ENCODE measurements around the gene MARCHF11.

Gene MARCHF11

GRCh38 chr5:16108418-16108817 is 71.2 kb downstream of the MARCHF11 start:
- no peak for DNase-seq

GRCh38 chr5:16104961-16105360 is 74.6 kb downstream of the MARCHF11 start:
- H3K4me1 ChIP-seq (ENCODE audit: low read length) = peaks cover 3% of the 10 kb centered on the region; the same call in 1 of the 2 replicates
- no peaks in the 10 kb centered on the region for H3K9me2 ChIP-seq (replicated peaks; ENCODE audit: insufficient read depth, low read length)
- no peaks in the 10 kb centered on the region for H3K79me2 ChIP-seq (ENCODE audit: low read length)
- no peak overlapping the region for H3K4me3 ChIP-seq (ENCODE audit: low read length)
- H4K20me1 ChIP-seq (ENCODE audit: insufficient read depth, low read length) = no peaks in the 10 kb centered on the region
- H3K27ac ChIP-seq (ENCODE audit: low read length) = no peak overlapping the region
- H3F3A ChIP-seq (ENCODE audit: insufficient read depth, low read length) = no peaks in the 10 kb centered on the region
- no peaks in the 10 kb centered on the region for H3K9me3 ChIP-seq (replicated peaks; ENCODE audit: insufficient read depth, low read length)
- DNase-seq = no peak
- no peak overlapping the region for H3K9ac ChIP-seq (ENCODE audit: low read length)
- H3K36me3 ChIP-seq (replicated peaks; ENCODE audit: insufficient read depth, low read length) = no peaks in the 10 kb centered on the region
- H3K27me3 ChIP-seq (replicated peaks; ENCODE audit: insufficient read depth, low read length) = no peaks in the 10 kb centered on the region
- TF ChIP-seq EZH2 (optimal IDR thresholded peaks at IDR 0.05; ENCODE audit: low read depth, low read length) (no peak), EZH2phosphoT487 (IDR thresholded peaks at IDR 0.05; ENCODE audit: low read length) (no peak), CTCF (IDR thresholded peaks at IDR 0.05; ENCODE audit: low read length) (no peak)
- peak overlapping the region; percentile 28 for H3K4me2 ChIP-seq (ENCODE audit: low read depth, low read length)
- H2AFZ ChIP-seq (ENCODE audit: low read length) = no peak overlapping the region

More at GRCh38 chr5:16108418-16108817, 71.2 kb downstream of the MARCHF11 start:
- TF ChIP-seq EZH2phosphoT487 (IDR thresholded peaks at IDR 0.05; ENCODE audit: low read length) (no peak), EZH2 (optimal IDR thresholded peaks at IDR 0.05; ENCODE audit: low read depth, low read length) (no peak), CTCF (IDR thresholded peaks at IDR 0.05; ENCODE audit: low read length) (no peak)
- H3K4me1 ChIP-seq (ENCODE audit: low read length) = peaks cover 3% of the 10 kb centered on the region; the same call in 1 of the 2 replicates
- H3K27me3 ChIP-seq (replicated peaks; ENCODE audit: insufficient read depth, low read length) = no peaks in the 10 kb centered on the region
- H3K27ac ChIP-seq (ENCODE audit: low read length) = no peak overlapping the region
- no peak overlapping the region for H2AFZ ChIP-seq (ENCODE audit: low read length)
- H3K9me3 ChIP-seq (replicated peaks; ENCODE audit: insufficient read depth, low read length) = no peaks in the 10 kb centered on the region
- H3K4me3 ChIP-seq (ENCODE audit: low read length) = no peak overlapping the region
- H3K4me2 ChIP-seq (ENCODE audit: low read depth, low read length) = no peak overlapping the region
- H3F3A ChIP-seq (ENCODE audit: insufficient read depth, low read length) = no peaks in the 10 kb centered on the region
- H4K20me1 ChIP-seq (ENCODE audit: insufficient read depth, low read length) = no peaks in the 10 kb centered on the region
- H3K9me2 ChIP-seq (replicated peaks; ENCODE audit: insufficient read depth, low read length) = no peaks in the 10 kb centered on the region
- no peaks in the 10 kb centered on the region for H3K36me3 ChIP-seq (replicated peaks; ENCODE audit: insufficient read depth, low read length)
- H3K79me2 ChIP-seq (ENCODE audit: low read length) = no peaks in the 10 kb centered on the region
- H3K9ac ChIP-seq (ENCODE audit: low read length) = no peak overlapping the region

- no peak for DNase-seq
- Histone ChIP-seq H3K4me3 (ENCODE audit: low read length) (no peak overlapping the region), H3K79me2 (ENCODE audit: low read length) (no peaks in the 10 kb centered on the region), H3K9me2 (replicated peaks; ENCODE audit: insufficient read depth, low read length) (no peaks in the 10 kb centered on the region), H3K27ac (ENCODE audit: low read length) (no peak overlapping the region), H2AFZ (ENCODE audit: low read length) (no peak overlapping the region), H4K20me1 (ENCODE audit: insufficient read depth, low read length) (no peaks in the 10 kb centered on the region), H3K36me3 (replicated peaks; ENCODE audit: insufficient read depth, low read length) (no peaks in the 10 kb centered on the region), H3K9me3 (replicated peaks; ENCODE audit: insufficient read depth, low read length) (no peaks in the 10 kb centered on the region), H3K4me2 (ENCODE audit: low read depth, low read length) (no peak overlapping the region), H3K9ac (ENCODE audit: low read length) (no peak overlapping the region), H3F3A (ENCODE audit: insufficient read depth, low read length) (no peaks in the 10 kb centered on the region), H3K27me3 (replicated peaks; ENCODE audit: insufficient read depth, low read length) (no peaks in the 10 kb centered on the region), H3K4me1 (ENCODE audit: low read length) (no peaks in the 10 kb centered on the region)
- TF ChIP-seq EZH2 (optimal IDR thresholded peaks at IDR 0.05; ENCODE audit: low read depth, low read length) (no peak), EZH2phosphoT487 (IDR thresholded peaks at IDR 0.05; ENCODE audit: low read length) (no peak), CTCF (IDR thresholded peaks at IDR 0.05; ENCODE audit: low read length) (no peak)
Observed at GRCh38 chr5:16095612-16096011, 84.0 kb downstream of the MARCHF11 start.

Measured in MM.1S (cell line).